Kidney epithelial cell (primary cell): Measurements from ENCODE around the gene ST8SIA6. TPM values are rescaled to one million over a fixed set of nuclear protein-coding genes. Genes with fewer than 3 reads are reported as not detected.
A peak's percentile ranks its signal among the peaks of the same experiment; 100 is the strongest.

Experiments used
- DNase-seq: peaks from one replicate; pipeline ENCODE4 v3.0.0-alpha.2; 2010; ENCODE audit warnings: low read depth
- H3K27me3 ChIP-seq: 2 replicates; pipeline ENCODE4 v1.6.0; 2011; ENCODE audit warnings: low read length; ENCODE audit not compliant: control insufficient read depth, insufficient read depth
- H3K36me3 ChIP-seq: 2 replicates; pipeline ENCODE4 v1.5.1; 2011; ENCODE audit warnings: low read length; ENCODE audit not compliant: control insufficient read depth, insufficient read depth
- H3K4me3 ChIP-seq: 2 replicates; pipeline ENCODE4 v1.5.1; 2011; ENCODE audit warnings: low read depth, mild to moderate bottlenecking, control low read depth, low read length
- total RNA-seq: library from RNA; depleted of rRNA; stranded (reverse); fragments of >200 nt; gene quantifications from 2 replicates; pipeline ENCODE4 v1.2.3, GENCODE V29; 2015
- TF ChIP-seq, protein P1 (sequence below): IDR thresholded peaks from 2 replicates; pipeline ENCODE4 v1.5.1; 2011; ENCODE audit warnings: mild to moderate bottlenecking, moderate library complexity, low read length, control low read depth, inconsistent platforms; ENCODE audit not compliant: insufficient read depth, poor library complexity, severe bottlenecking

ST8SIA6 gene
- total RNA-seq, 1 donor from 2014 or later, result not detected

DNA sequence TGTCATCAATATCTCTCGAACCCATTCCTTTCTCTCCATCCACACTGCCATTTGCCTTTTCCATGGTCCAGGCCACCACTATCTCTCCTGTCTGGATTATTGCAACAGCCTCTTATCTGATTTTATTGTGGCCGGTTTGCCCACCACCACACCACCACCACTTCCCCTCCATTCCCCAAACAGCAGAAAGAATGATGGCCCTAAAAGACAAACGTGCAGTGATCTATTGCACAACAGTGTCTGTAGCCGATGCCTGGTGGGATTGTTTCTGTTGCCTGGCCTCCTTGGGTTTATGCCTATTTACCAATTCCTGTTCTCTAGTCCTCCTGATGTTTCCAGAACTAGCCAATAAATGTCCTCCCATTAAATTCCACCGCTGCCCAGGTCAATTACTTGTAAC is 10.2 kb upstream of the ST8SIA6 start:
- Histone ChIP-seq H3K27me3 (no peaks in the 10 kb centered on the region), H3K36me3 (no peaks in the 10 kb centered on the region), H3K4me3 (no peak overlapping the region)
- no peak for DNase-seq
- TF ChIP-seq, protein P1, sequence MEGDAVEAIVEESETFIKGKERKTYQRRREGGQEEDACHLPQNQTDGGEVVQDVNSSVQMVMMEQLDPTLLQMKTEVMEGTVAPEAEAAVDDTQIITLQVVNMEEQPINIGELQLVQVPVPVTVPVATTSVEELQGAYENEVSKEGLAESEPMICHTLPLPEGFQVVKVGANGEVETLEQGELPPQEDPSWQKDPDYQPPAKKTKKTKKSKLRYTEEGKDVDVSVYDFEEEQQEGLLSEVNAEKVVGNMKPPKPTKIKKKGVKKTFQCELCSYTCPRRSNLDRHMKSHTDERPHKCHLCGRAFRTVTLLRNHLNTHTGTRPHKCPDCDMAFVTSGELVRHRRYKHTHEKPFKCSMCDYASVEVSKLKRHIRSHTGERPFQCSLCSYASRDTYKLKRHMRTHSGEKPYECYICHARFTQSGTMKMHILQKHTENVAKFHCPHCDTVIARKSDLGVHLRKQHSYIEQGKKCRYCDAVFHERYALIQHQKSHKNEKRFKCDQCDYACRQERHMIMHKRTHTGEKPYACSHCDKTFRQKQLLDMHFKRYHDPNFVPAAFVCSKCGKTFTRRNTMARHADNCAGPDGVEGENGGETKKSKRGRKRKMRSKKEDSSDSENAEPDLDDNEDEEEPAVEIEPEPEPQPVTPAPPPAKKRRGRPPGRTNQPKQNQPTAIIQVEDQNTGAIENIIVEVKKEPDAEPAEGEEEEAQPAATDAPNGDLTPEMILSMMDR, result no peak

- H3K4me3 ChIP-seq, result no peak overlapping the region
- no peaks in the 10 kb centered on the region for H3K36me3 ChIP-seq
- no peaks in the 10 kb centered on the region for H3K27me3 ChIP-seq
- DNase-seq, result no peak
- TF ChIP-seq, protein P1, result no peak
Observed at GRCh38 chr10:17460756-17461155, 6.4 kb upstream of the ST8SIA6 start.

- TF ChIP-seq, protein P1, result no peak
Observed at GRCh38 chr10:17457083-17457482, 2.7 kb upstream of the ST8SIA6 start.

DNA sequence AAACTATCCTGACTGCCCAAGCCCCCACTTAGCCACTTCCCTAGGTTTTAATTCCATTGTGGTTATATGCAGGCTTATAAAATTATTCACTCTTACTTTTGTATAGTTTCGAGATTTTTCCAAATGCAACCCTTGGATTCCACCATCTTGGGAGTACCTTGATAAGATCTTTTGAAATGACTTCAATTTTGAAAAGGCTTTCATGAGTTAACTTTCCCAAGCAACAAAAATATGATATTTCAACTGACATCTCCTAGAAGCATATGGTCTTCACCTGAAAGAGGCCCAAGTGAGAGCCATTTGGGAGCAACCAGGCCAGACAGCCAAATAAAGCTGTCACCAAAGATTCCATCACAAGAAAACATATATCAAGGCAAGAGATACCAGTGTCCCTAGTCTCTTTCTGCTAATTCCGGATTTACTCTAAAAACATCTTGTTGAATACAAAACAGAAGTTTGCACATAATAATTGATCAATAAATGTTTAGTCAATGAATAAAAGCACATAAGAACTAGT is 1.7 kb upstream of the ST8SIA6 start:
- no peaks in the 10 kb centered on the region for H3K36me3 ChIP-seq
- H3K27me3 ChIP-seq, result peaks cover 12% of the 10 kb centered on the region
- H3K4me3 ChIP-seq, result no peak overlapping the region
- TF ChIP-seq, protein P1, result no peak
- DNase-seq, result no peak

More at GRCh38 chr10:17457083-17457482, 2.7 kb upstream of the ST8SIA6 start:
- DNase-seq, result no peak
- no peak overlapping the region for H3K4me3 ChIP-seq
- H3K27me3 ChIP-seq, result peaks cover 12% of the 10 kb centered on the region
- no peaks in the 10 kb centered on the region for H3K36me3 ChIP-seq

DNA sequence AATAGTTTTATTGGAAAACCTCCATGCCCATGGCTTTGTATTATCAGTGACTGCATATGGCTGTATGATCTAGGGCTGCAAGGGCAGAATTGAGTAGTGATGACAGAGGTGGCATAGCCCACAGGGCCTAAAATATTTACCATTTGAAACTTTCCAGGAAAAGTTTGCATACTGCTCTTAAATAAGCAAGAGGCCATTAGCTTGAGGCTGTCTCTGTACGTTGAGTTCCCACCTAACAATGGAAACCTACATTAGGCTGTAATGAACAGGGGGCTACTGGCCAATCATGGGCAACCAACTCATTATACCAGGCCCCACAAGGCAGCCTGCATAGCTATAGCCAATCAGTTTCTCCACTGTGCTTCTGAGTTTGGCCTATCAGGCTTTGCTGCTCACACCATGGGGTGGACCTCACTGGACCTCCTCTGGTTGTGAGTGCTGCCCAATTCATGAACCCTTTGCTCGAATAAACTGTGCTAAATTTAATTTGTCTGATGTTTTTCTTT is 673 bp upstream of the ST8SIA6 start:
- DNase-seq, result no peak
- no peaks in the 10 kb centered on the region for H3K36me3 ChIP-seq
- H3K27me3 ChIP-seq, result peaks cover 12% of the 10 kb centered on the region
- TF ChIP-seq, protein P1, result no peak
- no peak overlapping the region for H3K4me3 ChIP-seq

- Histone ChIP-seq H3K36me3 (no peaks in the 10 kb centered on the region), H3K4me3 (peak overlapping the region; percentile 36), H3K27me3 (peaks cover 12% of the 10 kb centered on the region)
- TF ChIP-seq, protein P1, result no peak
- DNase-seq, result no peak
Observed at GRCh38 chr10:17453373-17454091, 863 bp downstream of the ST8SIA6 start.
